Measurements from ENCODE around the gene SKAP1.
"Not testable (repeated sequence)": the region's sequence is repeated elsewhere in the genome, so short reads cannot be mapped to it uniquely, and the experiment has no call there.

The SKAP1 gene

GRCh38 chr17:48451489-48451888 lies 21.5 kb upstream of the SKAP1 start:
- Histone ChIP-seq H3K9me3 (ENCODE audit: insufficient read depth, low read depth, low read length) (no peaks in the 10 kb centered on the region), H3K4me3 (ENCODE audit: low read length, poor library complexity, severe bottlenecking) (no peak overlapping the region), H2AFZ (ENCODE audit: low read length) (no peak overlapping the region), H3K36me3 (ENCODE audit: insufficient read depth, low read length) (no peaks in the 10 kb centered on the region), H3K9ac (ENCODE audit: low read depth, low read length, poor library complexity, severe bottlenecking) (no peak overlapping the region), H3K9me2 (replicated peaks; ENCODE audit: low read depth, low read length) (no peaks in the 10 kb centered on the region), H3K4me2 (ENCODE audit: low read depth, low read length, poor library complexity, severe bottlenecking) (no peak overlapping the region), H3K27me3 (ENCODE audit: insufficient read depth, low read length, poor library complexity, severe bottlenecking) (no peaks in the 10 kb centered on the region), H3K4me1 (ENCODE audit: insufficient read depth, low read length, poor library complexity, severe bottlenecking) (peaks cover 45% of the 10 kb centered on the region), H3F3A (ENCODE audit: low read depth) (peaks cover 18% of the 10 kb centered on the region), H4K20me1 (ENCODE audit: insufficient read depth, low read length, poor library complexity, severe bottlenecking) (no peaks in the 10 kb centered on the region), H3K79me2 (ENCODE audit: insufficient read depth, low read length) (no peaks in the 10 kb centered on the region)
- TF ChIP-seq CTCF (conservative IDR thresholded peaks at IDR 0.05; ENCODE audit: low read length) (no peak), EZH2phosphoT487 (IDR thresholded peaks at IDR 0.05; ENCODE audit: borderline replicate concordance) (no peak)

DNA sequence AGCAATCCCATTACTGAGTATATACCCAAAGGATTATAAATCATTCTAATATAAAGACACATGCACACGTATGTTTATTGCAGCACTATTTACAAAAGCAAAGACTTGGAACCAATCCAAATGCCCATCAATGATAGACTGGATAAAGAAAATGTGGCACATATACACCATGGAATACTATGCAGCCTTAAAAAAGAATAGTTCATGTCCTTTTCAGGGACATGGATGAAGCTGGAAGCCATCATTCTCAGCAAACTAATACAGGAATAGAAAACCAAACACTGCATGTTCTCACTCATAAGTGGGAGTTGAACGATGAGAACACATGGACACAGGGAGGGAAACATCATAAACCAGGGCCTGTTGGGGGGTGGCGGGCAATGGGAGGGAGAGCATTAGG lies 19.3 kb upstream of the SKAP1 start:
- H3F3A ChIP-seq (ENCODE audit: low read depth): peaks cover 18% of the 10 kb centered on the region
- not testable (repeated sequence) for H2AFZ ChIP-seq (ENCODE audit: low read length); H4K20me1 ChIP-seq (ENCODE audit: insufficient read depth, low read length, poor library complexity, severe bottlenecking); H3K4me3 ChIP-seq (ENCODE audit: low read length, poor library complexity, severe bottlenecking); H3K9me3 ChIP-seq (ENCODE audit: insufficient read depth, low read depth, low read length); H3K9me2 ChIP-seq (replicated peaks; ENCODE audit: low read depth, low read length); H3K27me3 ChIP-seq (ENCODE audit: insufficient read depth, low read length, poor library complexity, severe bottlenecking); H3K36me3 ChIP-seq (ENCODE audit: insufficient read depth, low read length); H3K4me2 ChIP-seq (ENCODE audit: low read depth, low read length, poor library complexity, severe bottlenecking); H3K79me2 ChIP-seq (ENCODE audit: insufficient read depth, low read length); H3K9ac ChIP-seq (ENCODE audit: low read depth, low read length, poor library complexity, severe bottlenecking)
- peaks cover 43% of the 10 kb centered on the region for H3K4me1 ChIP-seq (ENCODE audit: insufficient read depth, low read length, poor library complexity, severe bottlenecking)

- TF ChIP-seq EZH2phosphoT487 (IDR thresholded peaks at IDR 0.05; ENCODE audit: borderline replicate concordance) (no peak), CTCF (conservative IDR thresholded peaks at IDR 0.05; ENCODE audit: low read length) (no peak)
- Histone ChIP-seq H3K79me2 (ENCODE audit: insufficient read depth, low read length) (no peaks in the 10 kb centered on the region), H3K9ac (ENCODE audit: low read depth, low read length, poor library complexity, severe bottlenecking) (no peak overlapping the region), H3F3A (ENCODE audit: low read depth) (peaks cover 18% of the 10 kb centered on the region), H3K36me3 (ENCODE audit: insufficient read depth, low read length) (no peaks in the 10 kb centered on the region), H4K20me1 (ENCODE audit: insufficient read depth, low read length, poor library complexity, severe bottlenecking) (no peaks in the 10 kb centered on the region), H2AFZ (ENCODE audit: low read length) (no peak overlapping the region), H3K9me2 (replicated peaks; ENCODE audit: low read depth, low read length) (no peaks in the 10 kb centered on the region), H3K4me3 (ENCODE audit: low read length, poor library complexity, severe bottlenecking) (no peak overlapping the region), H3K9me3 (ENCODE audit: insufficient read depth, low read depth, low read length) (no peaks in the 10 kb centered on the region), H3K4me2 (ENCODE audit: low read depth, low read length, poor library complexity, severe bottlenecking) (peak overlapping the region; percentile 59), H3K27me3 (ENCODE audit: insufficient read depth, low read length, poor library complexity, severe bottlenecking) (no peaks in the 10 kb centered on the region), H3K4me1 (ENCODE audit: insufficient read depth, low read length, poor library complexity, severe bottlenecking) (peaks cover 60% of the 10 kb centered on the region)
Observed at GRCh38 chr17:48445248-48445620, 15.2 kb upstream of the SKAP1 start.

DNA sequence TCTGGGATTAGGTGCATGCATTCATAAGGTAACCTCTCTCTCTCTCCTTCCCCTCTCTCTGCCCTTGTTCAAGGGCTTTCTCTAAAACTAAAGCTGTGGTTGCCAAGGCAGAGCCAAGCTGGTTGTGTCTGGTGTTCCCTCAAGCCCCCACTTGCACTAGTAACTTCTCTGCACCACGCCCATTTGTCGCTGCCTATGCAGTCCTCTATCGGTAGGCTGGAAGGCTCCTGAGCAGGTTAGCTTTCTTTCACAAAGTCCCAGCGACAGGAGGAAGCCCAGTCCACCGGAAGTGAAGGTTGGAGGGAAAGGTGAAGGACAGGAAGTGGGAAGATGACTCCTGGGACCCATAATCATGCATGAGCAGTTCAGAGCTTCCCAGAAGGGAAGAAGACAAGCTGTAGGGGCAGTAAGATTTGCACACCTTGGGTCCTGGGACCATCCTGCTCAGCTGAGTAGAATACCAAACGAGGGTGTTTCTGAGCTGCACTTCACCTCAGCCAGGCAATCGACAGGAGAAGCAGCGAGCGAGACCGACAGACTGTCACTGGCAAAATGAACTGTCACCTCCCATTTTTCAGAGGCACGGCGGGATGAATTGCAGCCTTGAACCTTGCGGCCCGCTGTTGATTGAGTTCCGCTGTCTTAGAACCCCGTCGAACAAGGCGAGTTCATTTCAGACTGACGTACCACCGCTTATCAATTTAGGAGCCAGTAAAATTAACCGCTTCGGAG lies 14.7 kb upstream of the SKAP1 start:
- peak overlapping the region; percentile 39 for H3K4me3 ChIP-seq (ENCODE audit: low read length, poor library complexity, severe bottlenecking)
- H2AFZ ChIP-seq (ENCODE audit: low read length): no peak overlapping the region; the same call in 1 of the 2 replicates
- TF ChIP-seq EZH2phosphoT487 (IDR thresholded peaks at IDR 0.05; ENCODE audit: borderline replicate concordance) (no peak), CTCF (conservative IDR thresholded peaks at IDR 0.05; ENCODE audit: low read length) (no peak)
- H3K9me2 ChIP-seq (replicated peaks; ENCODE audit: low read depth, low read length): no peaks in the 10 kb centered on the region
- no peaks in the 10 kb centered on the region for H4K20me1 ChIP-seq (ENCODE audit: insufficient read depth, low read length, poor library complexity, severe bottlenecking)
- peak overlapping the region; percentile 59 for H3K4me2 ChIP-seq (ENCODE audit: low read depth, low read length, poor library complexity, severe bottlenecking)
- H3K9me3 ChIP-seq (ENCODE audit: insufficient read depth, low read depth, low read length): no peaks in the 10 kb centered on the region
- H3K36me3 ChIP-seq (ENCODE audit: insufficient read depth, low read length): no peaks in the 10 kb centered on the region
- peaks cover 18% of the 10 kb centered on the region for H3F3A ChIP-seq (ENCODE audit: low read depth)
- H3K9ac ChIP-seq (ENCODE audit: low read depth, low read length, poor library complexity, severe bottlenecking): no peak overlapping the region
- no peaks in the 10 kb centered on the region for H3K27me3 ChIP-seq (ENCODE audit: insufficient read depth, low read length, poor library complexity, severe bottlenecking)
- H3K79me2 ChIP-seq (ENCODE audit: insufficient read depth, low read length): no peaks in the 10 kb centered on the region
- peaks cover 66% of the 10 kb centered on the region for H3K4me1 ChIP-seq (ENCODE audit: insufficient read depth, low read length, poor library complexity, severe bottlenecking)
